Adrenal gland (tissue), 12 donors: ENCODE measurements around the gene PNPO. TPM values are rescaled to one million over a fixed set of nuclear protein-coding genes. Genes with fewer than 3 reads are reported as not detected.

Source experiments
- DNase-seq, 7 donors: peaks; one replicate each; pipeline ENCODE4 v3.0.0-alpha.2; 2019 to 2020
- H3K27ac ChIP-seq, 5 donors: fragments of 200-600 bp; sonication (generic) in 4 of 5; 1 replicate in 3 of 5; 2 replicates in 2 of 5; pipeline versions ENCODE4 v1.5.1 to v1.8.0; 2016 to 2020; ENCODE audit warnings: mild to moderate bottlenecking in 1 of 5
- H3K27me3 ChIP-seq: fragments of 200-600 bp; 2 replicates; pipeline ENCODE4 v1.8.0; 2021
- H3K36me3 ChIP-seq, 2 donors: fragments of 200-600 bp; replicated peaks in 1 of 2; 1 replicate in 1 of 2; 2 replicates in 1 of 2; pipeline versions ENCODE4 v1.5.1 to v1.8.0; 2018 to 2022
- H3K4me1 ChIP-seq, 2 donors: fragments of 200-600 bp; replicated peaks in 1 of 2; 1 replicate in 1 of 2; 2 replicates in 1 of 2; pipeline versions ENCODE4 v1.5.1 to v1.8.0; 2018 to 2021
- H3K4me3 ChIP-seq, 4 donors: fragments of 200-600 bp; sonication (generic) in 3 of 4; one replicate each; pipeline ENCODE4 v1.5.1; 2016 to 2018
- H3K9me3 ChIP-seq, 3 donors: fragments of 200-600 bp; sonication (generic) in 1 of 3; replicated peaks in 1 of 3; 1 replicate in 2 of 3; 2 replicates in 1 of 3; pipeline versions ENCODE4 v1.5.1 to v1.8.0; 2016 to 2021
- CTCF ChIP-seq, 6 experiments: fragments of 450-650 bp in 4 of 6; fragments of 200-600 bp in 2 of 6; sonication (generic) in 1 of 6; IDR thresholded peaks; 1 replicate in 5 of 6; 2 replicates in 1 of 6; pipeline versions ENCODE4 v1.5.1 to v1.8.0; 2016 to 2021; ENCODE audit warnings: antibody characterized with exemption in 6 of 6, mild to moderate bottlenecking in 2 of 6, moderate library complexity in 1 of 6
- POLR2A ChIP-seq, 2 donors: fragments of 450-650 bp; IDR thresholded peaks; one replicate each; pipeline ENCODE4 v1.6.1; 2017; ENCODE audit warnings: antibody characterized with exemption in 2 of 2, mild to moderate bottlenecking in 2 of 2, moderate library complexity in 1 of 2
- WGBS, 4 donors: extraction: QIAGEN DNeasy Blood & Tissue Kit in 2 of 4; methylation state at CpG; one replicate each; pipeline versions ENCODE4 v1.1.5 to v1.1.7; 2013 to 2017; 5-methylcytosine and 5-hydroxymethylcytosine counted together
- intact Hi-C, 2 donors: fragments of 100-400 bp; cut with DNase I; formaldehyde crosslinking; loops; one replicate each; pipeline versions ENCODE4 v1.14.1 to v1.15.0; 2022 to 2023
- polyA plus RNA-seq, 3 donors: library from polyadenylated mRNA; stranded (reverse); fragments of 200-250 nt in 2 of 3; fragments of 350-450 nt in 1 of 3; fragmentation: Illumina TruSeq in 1 of 3; extraction: RNeasy Lipid Tissue Mini Kit (QIAGEN cat#74804) in 1 of 3; gene quantifications; one replicate each; pipeline ENCODE4 v1.2.3, GENCODE V29; 2013 to 2014
- total RNA-seq, 9 donors: library from RNA; depleted of rRNA in 4 of 9; stranded (reverse); fragments of >200 nt in 4 of 9; fragments of 120-200 nt in 1 of 9; fragmentation: NEBNext Ultra II Directional in 1 of 9; extraction: Animal tissue kit (Norgen Biotek cat#: 25700) in 1 of 9; gene quantifications; one replicate each; pipeline versions ENCODE4 v1.1.0 to v1.2.4, GENCODE V29; 2013 to 2023
- donor health status: healthy with polysubstance abuse.
- donor health status: Bipolar disorder and iron deficiency.
- donor health status: DM: yes; HTN: yes; CAD: no.
- donor health status: DM: no; HTN: no; CAD: no.
- donor health status: DM: no; HTN: no; CAD: no.
- donor health status: DM: yes; HTN: yes; CAD: no.

PNPO gene
- total and polyA plus RNA-seq, 12 donors = 19.7 to 91.5 (median 52.4) TPM

- Histone ChIP-seq H3K9me3 (no peaks in the 10 kb centered on the region), H3K4me1 (peaks cover 0 to 6% of the 10 kb centered on the region in 2 donors), H3K36me3 (peaks cover 0 to 6% of the 10 kb centered on the region in 2 donors), H3K4me3 (no peak overlapping the region), H3K27me3 (no peaks in the 10 kb centered on the region), H3K27ac (no peak overlapping the region)
- WGBS, 4 donors = 83 to 90% (median 86%) methylated on average over 12 of the region's 12 CpGs
- DNase-seq = no peak
- intact Hi-C loops = no loop called here
- TF ChIP-seq POLR2A (IDR thresholded peaks at IDR 0.05) = no peak
- no peak for TF ChIP-seq CTCF (IDR thresholded peaks at IDR 0.05)
These were observed 25.5 kb upstream of the PNPO start for GRCh38 chr17:47915776-47916398.

GRCh38 chr17:47916489-47917208 is 24.7 kb upstream of the PNPO start:
- H3K27ac ChIP-seq = no peak overlapping the region
- 90 to 94% (median 93%) methylated on average over 10 to 19 of the region's 19 CpGs for WGBS, 4 donors
- TF ChIP-seq POLR2A (IDR thresholded peaks at IDR 0.05) (no peak), CTCF (IDR thresholded peaks at IDR 0.05) (no peak)
- intact Hi-C loops = no loop called here
- H3K4me1 ChIP-seq = peaks cover 0 to 6% of the 10 kb centered on the region in 2 donors
- H3K36me3 ChIP-seq = peaks cover 0 to 6% of the 10 kb centered on the region in 2 donors
- no peaks in the 10 kb centered on the region for H3K27me3 ChIP-seq
- no peaks in the 10 kb centered on the region for H3K9me3 ChIP-seq
- no peak for DNase-seq
- no peak overlapping the region for H3K4me3 ChIP-seq

GRCh38 chr17:47917581-47917980 is 23.8 kb upstream of the PNPO start:
- peaks cover 0 to 6% of the 10 kb centered on the region in 2 donors for H3K4me1 ChIP-seq
- no peak for DNase-seq
- intact Hi-C loops = no loop called here
- no peaks in the 10 kb centered on the region for H3K27me3 ChIP-seq
- no peak overlapping the region for H3K4me3 ChIP-seq
- H3K9me3 ChIP-seq = no peaks in the 10 kb centered on the region
- H3K27ac ChIP-seq = no peak overlapping the region
- WGBS, 4 donors = 71 to 80% (median 76%) methylated on average over 2 of the region's 2 CpGs
- peaks cover 0 to 8% of the 10 kb centered on the region in 2 donors for H3K36me3 ChIP-seq
- TF ChIP-seq POLR2A (IDR thresholded peaks at IDR 0.05) (no peak), CTCF (IDR thresholded peaks at IDR 0.05) (no peak)

- Histone ChIP-seq H3K4me1 (peaks cover 0 to 6% of the 10 kb centered on the region in 2 donors), H3K27me3 (no peaks in the 10 kb centered on the region), H3K36me3 (peaks cover 0 to 12% of the 10 kb centered on the region in 2 donors), H3K9me3 (no peaks in the 10 kb centered on the region), H3K4me3 (no peak overlapping the region), H3K27ac (no peak overlapping the region)
- TF ChIP-seq CTCF (IDR thresholded peaks at IDR 0.05) (no peak), POLR2A (IDR thresholded peaks at IDR 0.05) (no peak)
- 56 to 69% (median 65%) methylated on average over 2 of the region's 2 CpGs for WGBS, 4 donors
- intact Hi-C loops = no loop called here
- DNase-seq = no peak
These were observed 23.4 kb upstream of the PNPO start for GRCh38 chr17:47918006-47918405.
